ENCODE data around the gene TMEM165. TPM values are rescaled to one million over a fixed set of nuclear protein-coding genes. Genes with fewer than 3 reads are reported as not detected.

Gene TMEM165
- polyA plus RNA-seq, 1 donor from 2014 or later, result 102 TPM

- Histone ChIP-seq H3K27ac (ENCODE audit: low read length) (no peak overlapping the region), H4K20me1 (ENCODE audit: insufficient read depth) (no peaks in the 10 kb centered on the region), H3K4me2 (ENCODE audit: low read length) (no peak overlapping the region), H3K27me3 (ENCODE audit: insufficient read depth, low read depth, low read length) (no peaks in the 10 kb centered on the region), H3K9me3 (ENCODE audit: low read length) (no peaks in the 10 kb centered on the region), H3F3A (ENCODE audit: insufficient read depth, low read length, poor library complexity, severe bottlenecking) (no peaks in the 10 kb centered on the region), H3K9me2 (ENCODE audit: insufficient read depth, low read length) (no peaks in the 10 kb centered on the region), H3K4me3 (ENCODE audit: low read length) (no peak overlapping the region), H2AFZ (ENCODE audit: low read depth, low read length) (no peak overlapping the region), H3K79me2 (replicated peaks; ENCODE audit: insufficient read depth, low read length) (no peaks in the 10 kb centered on the region), H3K36me3 (ENCODE audit: insufficient read depth, low read length) (peaks cover 3% of the 10 kb centered on the region), H3K9ac (ENCODE audit: low read length) (no peak overlapping the region)
- TF ChIP-seq MXI1 (conservative IDR thresholded peaks at IDR 0.05; ENCODE audit: poor library complexity, severe bottlenecking), result no peak
- TF ChIP-seq EZH2 (IDR thresholded peaks at IDR 0.05; ENCODE audit: borderline replicate concordance, insufficient read depth, low read length, poor library complexity, severe bottlenecking), result no peak
These were observed 39.5 kb downstream of the TMEM165 start for GRCh38 chr4:55435141-55435841.

- no peak overlapping the region for H2AFZ ChIP-seq (ENCODE audit: low read depth, low read length)
- H3K9me3 ChIP-seq (ENCODE audit: low read length), result no peaks in the 10 kb centered on the region
- H3K4me2 ChIP-seq (ENCODE audit: low read length), result no peak overlapping the region
- no peaks in the 10 kb centered on the region for H3F3A ChIP-seq (ENCODE audit: insufficient read depth, low read length, poor library complexity, severe bottlenecking)
- H3K36me3 ChIP-seq (ENCODE audit: insufficient read depth, low read length), result peaks cover 13% of the 10 kb centered on the region
- no peak overlapping the region for H3K27ac ChIP-seq (ENCODE audit: low read length)
- H3K9ac ChIP-seq (ENCODE audit: low read length), result no peak overlapping the region
- TF ChIP-seq CTCF (IDR thresholded peaks at IDR 0.05; ENCODE audit: poor library complexity, severe bottlenecking), result no peak
- no peak for TF ChIP-seq TAF1 (IDR thresholded peaks at IDR 0.05; ENCODE audit: low read depth)
- no peak for TF ChIP-seq SMC3 (conservative IDR thresholded peaks at IDR 0.05; ENCODE audit: poor library complexity)
- no peak for TF ChIP-seq RAD21 (conservative IDR thresholded peaks at IDR 0.05)
- TF ChIP-seq REST (IDR thresholded peaks at IDR 0.05; ENCODE audit: borderline replicate concordance), result no peak
- TF ChIP-seq POLR2AphosphoS5 (IDR thresholded peaks at IDR 0.05), result no peak
- TF ChIP-seq EP300 (conservative IDR thresholded peaks at IDR 0.05; ENCODE audit: poor library complexity, severe bottlenecking), result no peak
- TF ChIP-seq EZH2 (IDR thresholded peaks at IDR 0.05; ENCODE audit: borderline replicate concordance, insufficient read depth, low read length, poor library complexity, severe bottlenecking), result no peak
- TF ChIP-seq MXI1 (conservative IDR thresholded peaks at IDR 0.05; ENCODE audit: poor library complexity, severe bottlenecking), result no peak
- no peak overlapping the region for H3K4me3 ChIP-seq (ENCODE audit: low read length)
- no peaks in the 10 kb centered on the region for H3K27me3 ChIP-seq (ENCODE audit: insufficient read depth, low read depth, low read length)
- no peaks in the 10 kb centered on the region for H3K79me2 ChIP-seq (replicated peaks; ENCODE audit: insufficient read depth, low read length)
- H3K9me2 ChIP-seq (ENCODE audit: insufficient read depth, low read length), result no peaks in the 10 kb centered on the region
- H4K20me1 ChIP-seq (ENCODE audit: insufficient read depth), result no peaks in the 10 kb centered on the region
These were observed 41.6 kb downstream of the TMEM165 start for GRCh38 chr4:55437356-55437796.
